Esophagus muscularis mucosa (tissue), 4 donors: Measurements from ENCODE around the gene AHSG.

Experiments
- CTCF ChIP-seq, 3 experiments: fragments of 200-600 bp in 2 of 3; fragments of 450-650 bp in 1 of 3; sonication (generic) in 2 of 3; IDR thresholded peaks; one replicate each; pipeline ENCODE4 v1.5.1; 2017 to 2019; ENCODE audit warnings: antibody characterized with exemption in 3 of 3, mild to moderate bottlenecking in 2 of 3, moderate library complexity in 1 of 3
- EP300 ChIP-seq: sonication (generic); formaldehyde crosslinking; IDR thresholded peaks from one replicate; pipeline ENCODE4 v1.6.1; 2017; ENCODE audit warnings: antibody characterized with exemption
- POLR2A ChIP-seq: fragments of 450-650 bp; IDR thresholded peaks from one replicate; pipeline ENCODE4 v1.6.1; 2017; ENCODE audit warnings: antibody characterized with exemption, moderate library complexity, mild to moderate bottlenecking, low read depth
- POLR2AphosphoS5 ChIP-seq, 2 donors: sonication (generic); formaldehyde crosslinking; IDR thresholded peaks; one replicate each; pipeline ENCODE4 v1.6.1; 2017; ENCODE audit warnings: antibody characterized with exemption in 2 of 2

- TF ChIP-seq POLR2A (no peak), POLR2AphosphoS5 (IDR thresholded peaks at IDR 0.05) (no peak), CTCF (IDR thresholded peaks at IDR 0.05) (no peak), EP300 (no peak)
These were observed 16.1 kb upstream of the AHSG start for GRCh38 chr3:186596568-186597287.
